Keratinocyte (primary cell): ENCODE measurements around the gene AKR1B1. TPM values are rescaled to one million over a fixed set of nuclear protein-coding genes. Genes with fewer than 3 reads are reported as not detected.

ENCODE experiments used
- DNase-seq: peaks from one replicate; pipeline ENCODE4 v3.0.0-alpha.2; 2011; ENCODE audit warnings: low read depth, missing footprints, low spot score
- FAIRE-seq: peaks from 2 replicates; lab custom pipeline; 2011; peaks lifted over from hg19 to GRCh38; lab: Jason Lieb, UNC
- H2AFZ ChIP-seq: 2 replicates; pipeline ENCODE4 v1.6.0; 2012; ENCODE audit warnings: low read length, control low read depth, inconsistent platforms; ENCODE audit not compliant: control insufficient read depth
- H3K27ac ChIP-seq: 2 replicates; pipeline ENCODE4 v1.5.1; 2011; ENCODE audit warnings: low read length; ENCODE audit not compliant: control insufficient read depth, insufficient read depth
- H3K27me3 ChIP-seq: 3 replicates; pipeline ENCODE4 v1.6.0; 2011; ENCODE audit warnings: low read length; ENCODE audit not compliant: control insufficient read depth, insufficient read depth; ENCODE audit errors: extremely low read depth
- H3K36me3 ChIP-seq, 2 experiments: 2 replicates in 1 of 2; 3 replicates in 1 of 2; pipeline ENCODE4 v1.5.1; 2011; ENCODE audit warnings: low read length in 2 of 2, mild to moderate bottlenecking in 1 of 2; ENCODE audit not compliant: control insufficient read depth in 2 of 2, insufficient read depth in 2 of 2; ENCODE audit errors: extremely low read depth in 1 of 2
- H3K4me1 ChIP-seq: 3 replicates; pipeline ENCODE4 v1.5.1; 2011; ENCODE audit warnings: low read length; ENCODE audit not compliant: control insufficient read depth, insufficient read depth; ENCODE audit errors: extremely low read depth
- H3K4me2 ChIP-seq: 3 replicates; pipeline ENCODE4 v1.6.0; 2011; ENCODE audit warnings: low read depth, low read length; ENCODE audit not compliant: control insufficient read depth, insufficient read depth; ENCODE audit errors: extremely low read depth
- H3K4me3 ChIP-seq, 3 experiments: fragments of 200-600 bp in 1 of 3; sonication (generic) in 1 of 3; 2 replicates in 2 of 3; 3 replicates in 1 of 3; pipeline ENCODE4 v1.5.1; 2011 to 2016; ENCODE audit warnings: low read length in 3 of 3, mild to moderate bottlenecking in 3 of 3, control low read depth in 2 of 3, inconsistent platforms in 1 of 3, low read depth in 1 of 3, mixed read lengths in 1 of 3, mixed run types in 1 of 3, moderate library complexity in 1 of 3; ENCODE audit not compliant: control insufficient read depth in 2 of 3, insufficient read depth in 2 of 3; ENCODE audit errors: extremely low read depth in 1 of 3
- H3K79me2 ChIP-seq: 2 replicates; pipeline ENCODE4 v1.6.0; 2012; ENCODE audit warnings: low read length; ENCODE audit not compliant: control insufficient read depth, insufficient read depth
- H3K9ac ChIP-seq: 3 replicates; pipeline ENCODE4 v1.6.0; 2011; ENCODE audit warnings: low read length; ENCODE audit not compliant: control insufficient read depth, insufficient read depth; ENCODE audit errors: extremely low read depth
- H3K9me1 ChIP-seq: 3 replicates; pipeline ENCODE4 v1.6.0; 2011; ENCODE audit warnings: low read length; ENCODE audit not compliant: control insufficient read depth, insufficient read depth; ENCODE audit errors: extremely low read depth
- H3K9me3 ChIP-seq: 2 replicates; pipeline ENCODE4 v1.5.1; 2012; ENCODE audit warnings: low read depth, low read length; ENCODE audit not compliant: control insufficient read depth
- H4K20me1 ChIP-seq: 3 replicates; pipeline ENCODE4 v1.6.0; 2011; ENCODE audit warnings: low read length; ENCODE audit not compliant: control insufficient read depth, insufficient read depth; ENCODE audit errors: extremely low read depth
- CTCF ChIP-seq, 3 experiments: IDR thresholded peaks in 1 of 3; conservative IDR thresholded peaks in 1 of 3; optimal IDR thresholded peaks in 1 of 3; 2 replicates in 2 of 3; 3 replicates in 1 of 3; pipeline versions ENCODE3 to v1.5.1; 2011; ENCODE audit warnings: low read length in 3 of 3, mild to moderate bottlenecking in 3 of 3, moderate library complexity in 2 of 3, control low read depth in 1 of 3, inconsistent platforms in 1 of 3; ENCODE audit not compliant: insufficient read depth in 2 of 3; ENCODE audit errors: extremely low read depth in 1 of 3
- EZH2 ChIP-seq: IDR thresholded peaks from one replicate; pipeline ENCODE4 v1.6.1; 2012; ENCODE audit warnings: inconsistent platforms, mild to moderate bottlenecking, low read length, moderate library complexity
- dilution Hi-C: fragments of 300-500 bp; cut with MboI; formaldehyde crosslinking; loops from one replicate; pipeline ENCODE4 v1.7.0; 2020; ENCODE audit warnings: low sequenced_read_pairs; ENCODE audit not compliant: extremely low pct_ligation_motif_present
- polyA plus RNA-seq, 5 experiments: library from polyadenylated mRNA; depleted of rRNA in 3 of 5; stranded (reverse) in 3 of 5; stranded (forward) in 1 of 5; unstranded in 1 of 5; fragments of >200 nt; gene quantifications; 1 replicate in 1 of 5; 2 replicates in 3 of 5; 3 replicates in 1 of 5; pipeline versions ENCODE4 v1.2.1 to v1.2.3, GENCODE V29; 2011 to 2012; ENCODE audit warnings: missing spikeins in 2 of 5, low read depth in 1 of 5, low replicate concordance in 1 of 5

Gene AKR1B1
- polyA plus RNA-seq, 1 donor (not counting 4 experiments of a cell fraction or from before 2014, with no cell fraction given): 139 TPM

- Histone ChIP-seq H3K9ac (no peak overlapping the region), H3K27ac (no peak overlapping the region), H3K4me3 (no peak overlapping the region), H3K4me2 (no peak overlapping the region), H3K9me3 (no peaks in the 10 kb centered on the region), H3K9me1 (no peaks in the 10 kb centered on the region), H2AFZ (no peak overlapping the region), H3K79me2 (no peaks in the 10 kb centered on the region), H3K4me1 (no peaks in the 10 kb centered on the region), H3K36me3 (no peaks in the 10 kb centered on the region), H4K20me1 (no peaks in the 10 kb centered on the region), H3K27me3 (no peaks in the 10 kb centered on the region)
- no peak for FAIRE-seq
- dilution Hi-C loops: no loop called here
- TF ChIP-seq EZH2: no peak
- TF ChIP-seq CTCF (optimal IDR thresholded peaks at IDR 0.05 in 1 of 3, IDR thresholded peaks at IDR 0.05 in 1 of 3, conservative IDR thresholded peaks at IDR 0.05 in 1 of 3; ENCODE audit: extremely low read depth in 1 of 3, insufficient read depth in 2 of 3, low read length in 3 of 3): no peak
- DNase-seq: no peak
These were observed 55.8 kb downstream of the AKR1B1 start for GRCh38 chr7:134403062-134403461.

GRCh38 chr7:134400859-134401258, 58.0 kb downstream of the AKR1B1 start:
- no peaks in the 10 kb centered on the region for H4K20me1 ChIP-seq
- dilution Hi-C loops: no loop called here
- H3K4me1 ChIP-seq: no peaks in the 10 kb centered on the region
- no peak overlapping the region for H3K9ac ChIP-seq
- H3K27me3 ChIP-seq: no peaks in the 10 kb centered on the region
- H3K4me2 ChIP-seq: no peak overlapping the region
- FAIRE-seq: no peak
- no peak overlapping the region for H2AFZ ChIP-seq
- TF ChIP-seq CTCF (optimal IDR thresholded peaks at IDR 0.05 in 1 of 3, IDR thresholded peaks at IDR 0.05 in 1 of 3, conservative IDR thresholded peaks at IDR 0.05 in 1 of 3; ENCODE audit: extremely low read depth in 1 of 3, insufficient read depth in 2 of 3, low read length in 3 of 3): no peak
- TF ChIP-seq EZH2: no peak
- H3K4me3 ChIP-seq: no peak overlapping the region
- no peak overlapping the region for H3K27ac ChIP-seq
- H3K9me1 ChIP-seq: no peaks in the 10 kb centered on the region
- H3K79me2 ChIP-seq: no peaks in the 10 kb centered on the region
- H3K36me3 ChIP-seq: no peaks in the 10 kb centered on the region
- H3K9me3 ChIP-seq: no peaks in the 10 kb centered on the region
- DNase-seq: no peak
